HFFc6 (cell line): Measurements from ENCODE around the gene RGL3. TPM values are rescaled to one million over a fixed set of nuclear protein-coding genes. Genes with fewer than 3 reads are reported as not detected.
A peak's percentile ranks its signal among the peaks of the same experiment; 100 is the strongest.

Experiments used
- DNase-seq: peaks from one replicate; pipeline ENCODE4 v3.0.0-alpha.2; 2018
- H3K27ac Mint-ChIP-seq: 2 replicates; pipeline ENCODE4 v1.8.0; 2020; ENCODE audit warnings: mild to moderate bottlenecking, mixed read lengths
- H3K27me3 Mint-ChIP-seq: 2 replicates; pipeline ENCODE4 v1.8.0; 2021; ENCODE audit warnings: mild to moderate bottlenecking, moderate library complexity, mixed read lengths; ENCODE audit not compliant: insufficient read depth
- H3K36me3 Mint-ChIP-seq: 2 replicates; pipeline ENCODE4 v1.8.0; 2021; ENCODE audit warnings: low read depth, mixed read lengths
- H3K4me1 Mint-ChIP-seq: 2 replicates; pipeline ENCODE4 v1.8.0; 2020; ENCODE audit warnings: low read depth, mixed read lengths
- H3K4me3 Mint-ChIP-seq: 2 replicates; pipeline ENCODE4 v1.8.0; 2020; ENCODE audit warnings: mild to moderate bottlenecking, moderate library complexity, mixed read lengths
- H3K9me3 Mint-ChIP-seq: 2 replicates; pipeline ENCODE4 v1.8.0; 2020; ENCODE audit warnings: mild to moderate bottlenecking, mixed read lengths
- CTCF ChIP-seq: fragments of 200-600 bp; sonication (generic); IDR thresholded peaks from 2 replicates; pipeline ENCODE4 v1.5.0; 2021; ENCODE audit warnings: antibody characterized with exemption, mild to moderate bottlenecking
- total RNA-seq, 6 experiments: library from RNA; stranded (reverse); fragmentation: NEBNext Ultra II Directional; extraction: Animal tissue kit (Norgen Biotek cat#: 25700); gene quantifications; 2 replicates in 1 of 6; 3 replicates in 5 of 6; pipeline ENCODE4 v1.2.3, GENCODE V29; 2021

RGL3 gene
- total RNA-seq, 6 experiments from 2014 or later, result 7.3 to 11.7 (median 8.9) TPM

GRCh38 chr19:11345122-11345803, 73.9 kb downstream of the RGL3 start:
- no peak for DNase-seq

More at GRCh38 chr19:11345122-11345803, 73.9 kb downstream of the RGL3 start:
- H3K27ac Mint-ChIP-seq, result peak overlapping the region; percentile 90
- H3K36me3 Mint-ChIP-seq, result 0 out of 2 replicates have a peak, but pooled peaks cover 10% of the 10 kb centered on the region
- peaks cover 12% of the 10 kb centered on the region for H3K9me3 Mint-ChIP-seq
- peaks cover 30% of the 10 kb centered on the region for H3K4me1 Mint-ChIP-seq
- no peaks in the 10 kb centered on the region for H3K27me3 Mint-ChIP-seq
- H3K4me3 Mint-ChIP-seq, result peak overlapping the region; percentile 95
- TF ChIP-seq CTCF, result no peak

Other genes with a start within 250 kb of the RGL3 start
- 100 to 1,000 TPM; 132 to 167 (median 156) TPM for gene KANK2, start 221.8 kb downstream of the RGL3 start, total RNA-seq
- gene ANGPTL8, start 179.7 kb downstream of the RGL3 start, total RNA-seq, result not detected
- gene DOCK6, start 156.8 kb downstream of the RGL3 start, total RNA-seq, result 10 to 100 TPM; 20.7 to 32.2 (median 22.9) TPM
- not detected for gene TSPAN16, start 123.2 kb downstream of the RGL3 start, total RNA-seq
- gene RAB3D, start 79.7 kb downstream of the RGL3 start, total RNA-seq, result 10 to 100 TPM in 2 of 6 experiments, 1 to 10 TPM in 4; 6.7 to 11.1 (median 8.7) TPM
- gene TMEM205, start 73.0 kb downstream of the RGL3 start, total RNA-seq, result 10 to 100 TPM; 36.9 to 51.8 (median 46.5) TPM
- 10 to 100 TPM in 4 of 6 experiments, 1 to 10 TPM in 2; 7.7 to 11.8 (median 10.4) TPM for gene CCDC159, start 72.8 kb downstream of the RGL3 start, total RNA-seq
- gene PLPPR2, start 63.9 kb downstream of the RGL3 start, total RNA-seq, result 10 to 100 TPM; 52.4 to 82.2 (median 59.7) TPM
- gene SWSAP1, start 44.6 kb downstream of the RGL3 start, total RNA-seq, result 1 to 10 TPM; 1.2 to 2.2 (median 1.6) TPM
- 1 to 10 TPM; 6.1 to 8.3 (median 7.1) TPM for gene EPOR, start 35.0 kb downstream of the RGL3 start, total RNA-seq
- gene ODAD3, start 15.8 kb upstream of the RGL3 start, total RNA-seq, result 1 to 10 TPM in 1 of 6 experiments, under 1 TPM in 4, not detected in 1; 0.16 to 1.1 (median 0.60) TPM
- gene PRKCSH, start 16.3 kb upstream of the RGL3 start, total RNA-seq, result 100 to 1,000 TPM; 367 to 460 (median 388) TPM
- gene ELAVL3, start 61.7 kb upstream of the RGL3 start, total RNA-seq, result not detected
- gene ZNF653, start 86.5 kb upstream of the RGL3 start, total RNA-seq, result 1 to 10 TPM; 4.7 to 6.3 (median 5.3) TPM
- gene ECSIT, start 109.8 kb upstream of the RGL3 start, total RNA-seq, result 10 to 100 TPM; 17.5 to 24.9 (median 19.9) TPM
- gene CNN1, start 119.5 kb upstream of the RGL3 start, total RNA-seq, result 1 to 10 TPM; 6.5 to 9.3 (median 8.0) TPM
- gene ELOF1, start 139.9 kb upstream of the RGL3 start, total RNA-seq, result 10 to 100 TPM; 72.3 to 85.5 (median 78.7) TPM
- gene ACP5, start 158.3 kb upstream of the RGL3 start, total RNA-seq, result 1 to 10 TPM; 1.5 to 2.8 (median 2.3) TPM
- 1 to 10 TPM; 5.7 to 8.7 (median 7.5) TPM for gene ZNF627, start 178.2 kb upstream of the RGL3 start, total RNA-seq